Thyroid gland (tissue), 4 donors: ENCODE results near the gene ZNF202. TPM values are rescaled to one million over a fixed set of nuclear protein-coding genes. Genes with fewer than 3 reads are reported as not detected.

Source experiments
- DNase-seq, 2 donors: peaks; one replicate each; pipeline ENCODE4 v3.0.0-alpha.2; 2019
- H3K27ac ChIP-seq, 3 donors: fragments of 200-600 bp; sonication (generic); 1 replicate in 2 of 3; 2 replicates in 1 of 3; pipeline ENCODE4 v1.5.1; 2016 to 2019; ENCODE audit warnings: mild to moderate bottlenecking in 1 of 3, moderate library complexity in 1 of 3
- H3K27me3 ChIP-seq: fragments of 200-600 bp; sonication (generic); one replicate; pipeline ENCODE4 v1.5.1; 2019
- H3K36me3 ChIP-seq, 2 donors: fragments of 200-600 bp; sonication (generic); one replicate each; pipeline ENCODE4 v1.5.1; 2016 to 2019
- H3K4me1 ChIP-seq, 2 donors: fragments of 200-600 bp; sonication (generic); one replicate each; pipeline ENCODE4 v1.5.1; 2017 to 2019
- H3K4me3 ChIP-seq, 3 donors: fragments of 200-600 bp; sonication (generic); replicated peaks in 1 of 3; 1 replicate in 2 of 3; 2 replicates in 1 of 3; pipeline ENCODE4 v1.5.1; 2016; ENCODE audit warnings: mild to moderate bottlenecking in 1 of 3
- H3K9me3 ChIP-seq: fragments of 200-600 bp; sonication (generic); one replicate; pipeline ENCODE4 v1.5.1; 2017
- POLR2A ChIP-seq, 2 donors: fragments of 450-650 bp; IDR thresholded peaks; one replicate each; pipeline ENCODE4 v1.6.1; 2017; ENCODE audit warnings: antibody characterized with exemption in 2 of 2, mild to moderate bottlenecking in 2 of 2, moderate library complexity in 1 of 2
- WGBS, 2 donors: methylation state at CpG; one replicate each; pipeline ENCODE4 v1.1.5; 2017; 5-methylcytosine and 5-hydroxymethylcytosine counted together
- intact Hi-C: fragments of 100-400 bp; cut with DNase I; formaldehyde crosslinking; loops from one replicate; pipeline ENCODE4 v1.15.1; 2023
- total RNA-seq, 4 donors: library from RNA; depleted of rRNA; stranded (reverse); fragments of >200 nt; gene quantifications; one replicate each; pipeline ENCODE4 v1.2.3, GENCODE V29; 2016
- TF ChIP-seq, protein P1 (sequence below), 6 experiments: fragments of 200-600 bp in 3 of 6; fragments of 450-650 bp in 3 of 6; sonication (generic) in 3 of 6; IDR thresholded peaks; one replicate each; pipeline ENCODE4 v1.5.1; 2016 to 2019; ENCODE audit warnings: antibody characterized with exemption in 6 of 6, mild to moderate bottlenecking in 2 of 6, inconsistent platforms in 1 of 6, moderate library complexity in 1 of 6

Gene ZNF202
- total RNA-seq, 4 donors from 2014 or later = 5.2 to 12.5 (median 8.2) TPM

DNA sequence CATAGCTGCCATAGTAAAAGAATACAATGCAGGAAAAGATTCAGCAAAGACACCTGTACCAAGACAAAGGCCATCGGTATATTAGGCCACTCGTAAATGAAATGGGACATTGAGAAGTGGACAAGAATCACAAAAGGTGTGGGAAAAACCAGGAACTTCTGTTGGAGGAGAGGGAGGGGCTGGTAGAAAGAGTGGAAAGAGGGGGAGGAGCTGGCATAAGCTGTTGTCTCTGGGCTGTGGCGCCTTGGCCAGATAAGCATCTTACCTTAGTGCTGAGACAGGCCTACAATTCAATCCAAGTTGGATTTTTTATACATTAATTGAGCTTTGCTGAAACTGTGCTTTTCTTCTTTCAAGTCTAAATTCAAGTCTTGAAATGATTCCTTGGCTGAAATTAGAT lies 37.1 kb downstream of the ZNF202 start:
- DNase-seq = peak; percentile 26 to 29
- Histone ChIP-seq H3K4me3 (no peak overlapping the region), H3K36me3 (no peaks in the 10 kb centered on the region), H3K9me3 (no peaks in the 10 kb centered on the region), H3K4me1 (peaks cover 4 to 7% of the 10 kb centered on the region in 2 donors), H3K27me3 (no peaks in the 10 kb centered on the region), H3K27ac (no peak overlapping the region)
- TF ChIP-seq POLR2A (IDR thresholded peaks at IDR 0.05) = no peak
- TF ChIP-seq, protein P1, sequence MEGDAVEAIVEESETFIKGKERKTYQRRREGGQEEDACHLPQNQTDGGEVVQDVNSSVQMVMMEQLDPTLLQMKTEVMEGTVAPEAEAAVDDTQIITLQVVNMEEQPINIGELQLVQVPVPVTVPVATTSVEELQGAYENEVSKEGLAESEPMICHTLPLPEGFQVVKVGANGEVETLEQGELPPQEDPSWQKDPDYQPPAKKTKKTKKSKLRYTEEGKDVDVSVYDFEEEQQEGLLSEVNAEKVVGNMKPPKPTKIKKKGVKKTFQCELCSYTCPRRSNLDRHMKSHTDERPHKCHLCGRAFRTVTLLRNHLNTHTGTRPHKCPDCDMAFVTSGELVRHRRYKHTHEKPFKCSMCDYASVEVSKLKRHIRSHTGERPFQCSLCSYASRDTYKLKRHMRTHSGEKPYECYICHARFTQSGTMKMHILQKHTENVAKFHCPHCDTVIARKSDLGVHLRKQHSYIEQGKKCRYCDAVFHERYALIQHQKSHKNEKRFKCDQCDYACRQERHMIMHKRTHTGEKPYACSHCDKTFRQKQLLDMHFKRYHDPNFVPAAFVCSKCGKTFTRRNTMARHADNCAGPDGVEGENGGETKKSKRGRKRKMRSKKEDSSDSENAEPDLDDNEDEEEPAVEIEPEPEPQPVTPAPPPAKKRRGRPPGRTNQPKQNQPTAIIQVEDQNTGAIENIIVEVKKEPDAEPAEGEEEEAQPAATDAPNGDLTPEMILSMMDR (IDR thresholded peaks at IDR 0.05) = no peak
- intact Hi-C loops = no loop called here
- WGBS, 2 donors = 45 to 58% methylated on average over 3 of the region's 3 CpGs

- Histone ChIP-seq H3K36me3 (no peaks in the 10 kb centered on the region), H3K27ac (no peak overlapping the region), H3K27me3 (no peaks in the 10 kb centered on the region), H3K4me1 (peaks cover 4 to 7% of the 10 kb centered on the region in 2 donors), H3K4me3 (no peak overlapping the region), H3K9me3 (no peaks in the 10 kb centered on the region)
- 80 to 89% methylated on average over 2 of the region's 2 CpGs for WGBS, 2 donors
- no peak for TF ChIP-seq POLR2A (IDR thresholded peaks at IDR 0.05)
- TF ChIP-seq, protein P1 (IDR thresholded peaks at IDR 0.05) = no peak
- DNase-seq = no peak
- intact Hi-C loops = no loop called here
These were observed 38.8 kb downstream of the ZNF202 start for GRCh38 chr11:123702696-123703095.

DNA sequence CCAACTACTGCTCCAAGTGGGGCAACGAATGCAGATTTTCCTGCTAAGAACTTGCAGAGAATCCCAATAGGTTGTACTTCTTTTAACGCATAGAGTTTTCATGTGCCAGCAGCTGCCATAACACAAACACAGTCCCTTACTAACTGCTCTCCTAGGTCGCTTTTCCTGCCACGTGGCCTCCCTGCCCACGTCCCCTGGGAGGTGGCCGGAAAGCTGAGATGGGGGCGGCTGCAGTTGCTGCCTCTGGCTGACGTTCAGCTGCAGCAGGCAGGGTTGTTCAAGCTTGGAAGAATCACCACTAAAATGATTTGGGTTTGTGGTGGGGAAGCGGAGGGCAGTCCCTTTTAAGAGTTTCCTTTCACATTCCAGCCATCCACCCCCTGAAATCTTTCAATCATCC lies 39.3 kb downstream of the ZNF202 start:
- intact Hi-C loops = no loop called here
- H3K27ac ChIP-seq = no peak overlapping the region
- DNase-seq = peak in 1 of 2 donors; percentile 6
- WGBS, 2 donors = 42 to 48% methylated on average over 9 of the region's 9 CpGs
- no peaks in the 10 kb centered on the region for H3K36me3 ChIP-seq
- H3K9me3 ChIP-seq = no peaks in the 10 kb centered on the region
- TF ChIP-seq POLR2A (IDR thresholded peaks at IDR 0.05) = no peak
- TF ChIP-seq, protein P1 (IDR thresholded peaks at IDR 0.05) = no peak
- peaks cover 4 to 7% of the 10 kb centered on the region in 2 donors for H3K4me1 ChIP-seq
- H3K4me3 ChIP-seq = no peak overlapping the region
- H3K27me3 ChIP-seq = no peaks in the 10 kb centered on the region

DNA sequence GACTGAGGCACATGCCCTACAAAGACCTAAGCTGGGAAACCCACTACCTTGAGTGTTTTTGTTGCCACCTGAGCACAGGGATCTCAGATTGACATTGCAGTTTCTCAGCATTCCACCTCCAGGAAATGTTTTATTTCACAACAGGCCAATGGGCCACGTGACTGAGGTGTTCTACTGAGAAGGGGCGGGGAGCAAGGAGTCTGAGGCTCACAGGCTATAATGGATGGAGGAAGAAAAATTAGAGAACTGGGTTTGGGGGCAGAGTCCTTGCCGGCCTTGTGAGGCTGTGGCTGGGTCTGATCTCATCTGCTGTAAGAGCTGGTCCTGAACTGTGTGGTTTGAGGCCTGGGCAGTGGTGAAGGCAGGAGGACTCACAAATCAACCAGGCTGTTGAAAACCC lies 40.7 kb downstream of the ZNF202 start:
- Histone ChIP-seq H3K36me3 (no peaks in the 10 kb centered on the region), H3K4me3 (no peak overlapping the region), H3K4me1 (peaks cover 4 to 7% of the 10 kb centered on the region in 2 donors), H3K27ac (no peak overlapping the region), H3K27me3 (no peaks in the 10 kb centered on the region), H3K9me3 (no peaks in the 10 kb centered on the region)
- WGBS, 2 donors = 81% methylated on average over 3 of the region's 3 CpGs
- TF ChIP-seq, protein P1 (IDR thresholded peaks at IDR 0.05) = no peak
- TF ChIP-seq POLR2A (IDR thresholded peaks at IDR 0.05) = no peak
- no peak for DNase-seq
- intact Hi-C loops = no loop called here

GRCh38 chr11:123698546-123699127 lies 42.8 kb downstream of the ZNF202 start:
- intact Hi-C loops = no loop called here
- Histone ChIP-seq H3K4me1 (no peaks in the 10 kb centered on the region), H3K27me3 (no peaks in the 10 kb centered on the region), H3K36me3 (no peaks in the 10 kb centered on the region), H3K27ac (no peak overlapping the region), H3K9me3 (no peaks in the 10 kb centered on the region), H3K4me3 (no peak overlapping the region)
- 60 to 77% methylated on average over 2 of the region's 2 CpGs for WGBS, 2 donors
- no peak for DNase-seq
- no peak for TF ChIP-seq POLR2A (IDR thresholded peaks at IDR 0.05)
- TF ChIP-seq, protein P1 (IDR thresholded peaks at IDR 0.05) = no peak
